Forelimb muscle (tissue), 1 donor: Measurements from ENCODE around the gene ANAPC2. TPM values are rescaled to one million over a fixed set of nuclear protein-coding genes. Genes with fewer than 3 reads are reported as not detected.

ENCODE experiments used
- DNase-seq: peaks from one replicate; pipeline ENCODE4 v3.0.0-alpha.2; 2013; ENCODE audit warnings: low read depth
- polyA plus RNA-seq: library from polyadenylated mRNA; unstranded; fragments of 120-200 nt; gene quantifications from one replicate; pipeline ENCODE4 v1.2.1, GENCODE V29; 2013; ENCODE audit not compliant: insufficient read length

The ANAPC2 gene
- polyA plus RNA-seq, 1 donor, result 30.4 TPM

- no peak for DNase-seq
These were observed 59.4 kb downstream of the ANAPC2 start for GRCh38 chr9:137128862-137129455.

DNA sequence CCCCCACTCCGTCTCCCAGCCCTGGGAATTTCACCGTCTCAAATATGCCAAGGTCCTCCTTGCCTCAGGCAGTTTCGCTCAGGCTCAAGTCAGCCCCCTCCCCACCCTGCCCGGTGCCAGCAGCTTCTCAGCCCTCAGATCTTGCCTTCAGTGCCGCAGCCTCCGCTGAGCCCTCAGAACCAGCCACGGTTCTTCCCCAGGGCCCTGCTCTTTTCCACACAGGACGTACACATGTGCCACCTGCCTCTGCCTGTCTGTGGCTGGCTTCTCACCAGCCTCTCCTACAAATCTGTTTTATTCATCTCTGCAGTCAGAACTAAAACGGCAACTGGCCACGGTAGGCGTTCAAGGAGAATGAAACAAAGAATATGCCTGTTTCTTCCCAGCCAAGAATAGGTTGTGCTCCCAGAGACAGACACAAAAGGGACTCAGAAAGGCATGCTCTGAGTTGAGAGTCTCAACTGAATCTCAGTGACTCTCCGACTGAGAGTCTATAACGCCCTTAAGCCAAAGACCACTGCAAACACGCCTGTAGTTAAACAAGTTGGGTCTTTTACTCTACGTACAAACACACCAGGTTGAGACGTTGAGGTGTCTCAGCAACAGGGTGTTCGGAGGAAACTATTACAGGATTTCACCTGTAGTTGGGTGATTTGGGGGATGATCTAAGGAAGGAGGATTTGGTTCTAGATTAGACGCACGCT is 60.0 kb downstream of the ANAPC2 start:
- no peak for DNase-seq

DNA sequence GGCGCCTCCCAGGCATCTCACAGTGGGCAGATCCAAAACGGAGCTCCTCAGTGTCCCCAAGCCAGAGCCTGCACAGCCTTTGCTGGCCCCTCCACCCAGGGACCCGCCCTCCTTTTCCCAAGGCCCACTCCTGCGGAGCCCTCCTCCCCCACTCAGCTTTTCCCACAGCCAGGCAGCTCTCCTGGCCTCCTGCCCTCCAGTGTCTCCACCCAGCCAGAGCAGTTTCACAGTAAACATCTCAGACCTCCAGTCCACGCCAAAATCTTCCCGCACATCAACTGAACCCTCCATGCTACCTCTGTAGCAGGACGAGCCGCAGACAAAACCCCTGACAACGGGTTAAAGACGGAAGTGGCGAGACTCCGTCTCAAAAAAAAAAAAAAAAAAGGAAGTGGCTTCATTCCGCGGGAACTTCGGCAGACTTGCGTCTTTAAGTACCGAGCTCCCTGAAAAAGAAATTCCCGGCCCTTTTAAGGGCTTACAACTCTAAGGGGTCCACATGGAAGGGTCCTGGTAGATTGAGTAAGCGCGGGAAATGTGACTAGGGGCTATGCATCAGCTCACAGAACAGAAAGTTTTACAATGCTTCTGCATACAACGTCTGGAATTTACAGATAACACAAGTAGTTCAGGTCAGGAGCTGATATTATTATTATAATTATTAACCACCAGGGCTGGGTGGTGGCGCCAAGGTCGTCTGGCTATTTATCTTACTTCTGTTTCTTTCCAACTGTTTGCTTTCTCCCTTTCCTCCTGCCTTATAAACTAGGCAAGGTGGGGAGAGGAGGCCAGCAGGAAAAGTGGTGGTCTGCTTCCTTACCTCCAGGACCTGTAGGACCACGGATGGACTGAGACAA is 60.8 kb downstream of the ANAPC2 start:
- DNase-seq, result no peak

DNA sequence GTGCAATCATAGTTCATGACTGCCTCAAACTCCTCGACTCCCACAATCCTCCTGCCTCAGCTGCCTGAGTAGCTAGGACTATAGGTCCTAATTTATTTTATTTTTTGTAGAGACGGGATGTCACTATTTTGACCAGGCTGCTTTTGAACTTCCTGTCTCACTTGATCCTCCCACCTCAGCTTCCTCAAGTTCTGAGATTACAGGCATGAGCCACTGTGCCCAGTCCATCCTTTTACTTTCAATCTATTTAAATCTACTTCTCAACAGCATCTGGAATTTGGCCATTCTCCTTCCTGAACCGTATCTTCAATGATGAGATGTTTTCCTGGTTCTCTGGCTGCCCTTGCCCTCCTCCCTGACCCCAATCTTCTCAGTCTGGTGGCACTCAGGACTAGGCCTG is 61.6 kb downstream of the ANAPC2 start:
- DNase-seq, result no peak

Other genes starting within 250 kb of the ANAPC2 start
- gene FBXW5, start 243.8 kb downstream of the ANAPC2 start, polyA plus RNA-seq, result 41.2 TPM
- 0.32 TPM for gene C8G, start 243.3 kb downstream of the ANAPC2 start, polyA plus RNA-seq
- gene LCN12, start 236.3 kb downstream of the ANAPC2 start, polyA plus RNA-seq, result 0.71 TPM
- gene PTGDS, start 211.1 kb downstream of the ANAPC2 start, polyA plus RNA-seq, result 21.9 TPM
- 0.61 TPM for gene LCNL1, start 205.6 kb downstream of the ANAPC2 start, polyA plus RNA-seq
- gene PAXX, start 196.1 kb downstream of the ANAPC2 start, polyA plus RNA-seq, result 22.8 TPM
- 0.42 TPM for gene CLIC3, start 192.0 kb downstream of the ANAPC2 start, polyA plus RNA-seq
- 16.5 TPM for gene ABCA2, start 160.3 kb downstream of the ANAPC2 start, polyA plus RNA-seq
- gene FUT7, start 156.5 kb downstream of the ANAPC2 start, polyA plus RNA-seq, result 0.08 TPM
- gene NPDC1, start 142.4 kb downstream of the ANAPC2 start, polyA plus RNA-seq, result 40.9 TPM
- 16.2 TPM for gene ENTPD2, start 134.5 kb downstream of the ANAPC2 start, polyA plus RNA-seq
- gene SAPCD2, start 118.0 kb downstream of the ANAPC2 start, polyA plus RNA-seq, result 3.6 TPM
- gene UAP1L1, start 111.0 kb downstream of the ANAPC2 start, polyA plus RNA-seq, result 1.9 TPM
- gene MAN1B1, start 101.6 kb downstream of the ANAPC2 start, polyA plus RNA-seq, result 38.6 TPM
- gene DPP7, start 73.8 kb downstream of the ANAPC2 start, polyA plus RNA-seq, result 21.7 TPM
- gene GRIN1, start 49.4 kb downstream of the ANAPC2 start, polyA plus RNA-seq, result not detected
- gene LRRC26, start 18.5 kb downstream of the ANAPC2 start, polyA plus RNA-seq, result 0.11 TPM
- gene TMEM210, start 16.5 kb downstream of the ANAPC2 start, polyA plus RNA-seq, result not detected
- gene SSNA1, start 116 bp upstream of the ANAPC2 start, polyA plus RNA-seq, result 53.7 TPM
- 10.9 TPM for gene TPRN, start 12.2 kb upstream of the ANAPC2 start, polyA plus RNA-seq
- 33.0 TPM for gene TMEM203, start 17.1 kb upstream of the ANAPC2 start, polyA plus RNA-seq
- 7.0 TPM for gene NDOR1, start 17.1 kb upstream of the ANAPC2 start, polyA plus RNA-seq
- 2.5 TPM for gene RNF208, start 33.7 kb upstream of the ANAPC2 start, polyA plus RNA-seq
- gene CYSRT1, start 36.6 kb upstream of the ANAPC2 start, polyA plus RNA-seq, result 2.4 TPM
- gene RNF224, start 38.9 kb upstream of the ANAPC2 start, polyA plus RNA-seq, result 2.4 TPM
- 1.5 TPM for gene SLC34A3, start 42.3 kb upstream of the ANAPC2 start, polyA plus RNA-seq
- gene TUBB4B, start 52.7 kb upstream of the ANAPC2 start, polyA plus RNA-seq, result 146 TPM
- gene STPG3, start 62.7 kb upstream of the ANAPC2 start, polyA plus RNA-seq, result 0.18 TPM
- gene NELFB, start 66.8 kb upstream of the ANAPC2 start, polyA plus RNA-seq, result 45.6 TPM
- gene TOR4A, start 89.2 kb upstream of the ANAPC2 start, polyA plus RNA-seq, result 7.6 TPM
- gene NRARP, start 113.7 kb upstream of the ANAPC2 start, polyA plus RNA-seq, result 3.8 TPM
- gene EXD3, start 234.6 kb upstream of the ANAPC2 start, polyA plus RNA-seq, result 13.0 TPM
- gene NOXA1, start 234.8 kb upstream of the ANAPC2 start, polyA plus RNA-seq, result 2.2 TPM